H1 (cell line): Measurements from ENCODE around the gene ORC6. TPM values are rescaled to one million over a fixed set of nuclear protein-coding genes. Genes with fewer than 3 reads are reported as not detected.

Experiments
- CTCF ChIA-PET: fragments of 300-600 bp; sonication (Branson Sonifier 250); formaldehyde crosslinking; loops from one replicate; lab custom pipeline; 2021; ENCODE audit not compliant: partially characterized antibody; lab: Charles Lee
- POLR2A ChIA-PET: fragments of 300-600 bp; sonication (Branson Sonifier 250); formaldehyde crosslinking; loops from one replicate; lab custom pipeline; 2021; ENCODE audit warnings: inconsistent platforms; ENCODE audit not compliant: partially characterized antibody; lab: Charles Lee
- DNase-seq, 2 experiments: peaks; one replicate each; pipeline versions ENCODE4 v3.0.0 to v3.0.0-alpha.2; 2010 to 2022; ENCODE audit warnings: low spot score in 2 of 2, low read depth in 1 of 2, mixed read lengths in 1 of 2
- FAIRE-seq: peaks from 2 replicates; lab custom pipeline; 2011; peaks lifted over from hg19 to GRCh38; lab: Jason Lieb, UNC
- H2AFZ ChIP-seq: 2 replicates; pipeline ENCODE4 v1.8.1; 2012; ENCODE audit warnings: low read length, inconsistent platforms
- H2AK5ac ChIP-seq: 2 replicates; pipeline ENCODE4 v1.6.1; 2013; ENCODE audit warnings: low read depth, low read length
- H2BK120ac ChIP-seq: replicated peaks from 2 replicates; pipeline ENCODE3; 2013; ENCODE audit warnings: low read depth, low read length, inconsistent platforms
- H2BK12ac ChIP-seq: 2 replicates; pipeline ENCODE4 v1.6.1; 2013; ENCODE audit warnings: low read depth, low read length
- H2BK15ac ChIP-seq: 2 replicates; pipeline ENCODE4 v1.6.1; 2013; ENCODE audit warnings: low read length
- H2BK20ac ChIP-seq: 2 replicates; pipeline ENCODE4 v1.6.1; 2013; ENCODE audit warnings: low read length
- H2BK5ac ChIP-seq: 2 replicates; pipeline ENCODE4 v1.6.1; 2013; ENCODE audit warnings: low read depth, low read length
- H3K14ac ChIP-seq: 2 replicates; pipeline ENCODE4 v1.6.1; 2013; ENCODE audit warnings: inconsistent platforms; ENCODE audit not compliant: insufficient read length
- H3K18ac ChIP-seq: 2 replicates; pipeline ENCODE4 v1.6.1; 2013; ENCODE audit warnings: low read length; ENCODE audit errors: extremely low read depth
- H3K23ac ChIP-seq: 2 replicates; pipeline ENCODE4 v1.6.1; 2013; ENCODE audit warnings: inconsistent platforms; ENCODE audit not compliant: insufficient read length
- H3K23me2 ChIP-seq: 2 replicates; pipeline ENCODE4 v1.6.1; 2013; ENCODE audit warnings: low read depth, low read length
- H3K27ac ChIP-seq: 2 replicates; pipeline ENCODE4 v1.6.1; 2011; ENCODE audit warnings: low read depth, low read length, inconsistent platforms
- H3K27me3 ChIP-seq, 4 experiments: replicated peaks in 1 of 4; 1 replicate in 1 of 4; 2 replicates in 3 of 4; pipeline versions ENCODE4 v1.6.1 to v1.8.1; 2011 to 2013; ENCODE audit warnings: low read length in 3 of 4, mild to moderate bottlenecking in 3 of 4, inconsistent platforms in 2 of 4, mixed read lengths in 2 of 4, moderate library complexity in 1 of 4; ENCODE audit not compliant: control insufficient read depth in 3 of 4, insufficient read depth in 3 of 4; ENCODE audit errors: extremely low read depth in 1 of 4
- H3K36me3 ChIP-seq, 4 experiments: 2 replicates each; pipeline versions ENCODE4 v1.6.1 to v1.8.1; 2011 to 2013; ENCODE audit warnings: mild to moderate bottlenecking in 4 of 4, low read length in 3 of 4, moderate library complexity in 2 of 4, control low read depth in 1 of 4, inconsistent platforms in 1 of 4; ENCODE audit not compliant: insufficient read depth in 4 of 4, control insufficient read depth in 2 of 4
- H3K4ac ChIP-seq: replicated peaks from 2 replicates; pipeline ENCODE3; 2013; ENCODE audit warnings: low read length, low read depth, mixed read lengths, inconsistent platforms; ENCODE audit not compliant: insufficient read length
- H3K4me1 ChIP-seq, 4 experiments: replicated peaks in 1 of 4; 1 replicate in 1 of 4; 2 replicates in 3 of 4; pipeline versions ENCODE4 v1.6.1 to v1.8.1; 2011 to 2013; ENCODE audit warnings: low read length in 3 of 4, inconsistent platforms in 2 of 4, mixed read lengths in 1 of 4; ENCODE audit not compliant: insufficient read depth in 4 of 4, control insufficient read depth in 3 of 4
- H3K4me2 ChIP-seq, 2 experiments: 2 replicates each; pipeline versions ENCODE4 v1.6.1 to v1.8.1; 2011 to 2013; ENCODE audit warnings: low read depth in 2 of 2, low read length in 2 of 2, control low read depth in 1 of 2, inconsistent platforms in 1 of 2, mild to moderate bottlenecking in 1 of 2; ENCODE audit not compliant: insufficient read depth in 1 of 2
- H3K4me3 ChIP-seq, 4 experiments: fragments of 200-600, 300-600 bp in 1 of 4; sonication (generic), shearing (Covaris generic), sonication (Bioruptor Twin) in 1 of 4; 2 replicates each; pipeline versions ENCODE4 v1.5.1 to v1.8.1; 2011 to 2016; ENCODE audit warnings: low read length in 4 of 4, low read depth in 3 of 4, control low read depth in 2 of 4, inconsistent platforms in 2 of 4, mild to moderate bottlenecking in 2 of 4, mixed read lengths in 1 of 4, moderate library complexity in 1 of 4; ENCODE audit not compliant: insufficient read depth in 2 of 4; ENCODE audit errors: extremely low read depth in 1 of 4
- H3K56ac ChIP-seq: replicated peaks from 2 replicates; pipeline ENCODE3; 2013; ENCODE audit warnings: low read depth, mild to moderate bottlenecking, mixed read lengths, low read length, inconsistent platforms; ENCODE audit not compliant: insufficient read length
- H3K79me1 ChIP-seq: 2 replicates; pipeline ENCODE4 v1.6.1; 2013; ENCODE audit warnings: low read depth, low read length, control low read depth
- H3K79me2 ChIP-seq, 2 experiments: 2 replicates each; pipeline versions ENCODE4 v1.6.1 to v1.8.1; 2012 to 2013; ENCODE audit warnings: low read length in 2 of 2, mild to moderate bottlenecking in 2 of 2, inconsistent platforms in 1 of 2; ENCODE audit not compliant: insufficient read depth in 2 of 2, control insufficient read depth in 1 of 2
- H3K9ac ChIP-seq, 4 experiments: replicated peaks in 1 of 4; 1 replicate in 1 of 4; 2 replicates in 3 of 4; pipeline versions ENCODE4 v1.6.1 to v1.8.1; 2011 to 2013; ENCODE audit warnings: low read depth in 3 of 4, low read length in 3 of 4, control low read depth in 2 of 4, mild to moderate bottlenecking in 2 of 4, moderate library complexity in 2 of 4, inconsistent platforms in 1 of 4; ENCODE audit errors: extremely low read depth in 1 of 4
- H3K9me3 ChIP-seq, 2 experiments: 2 replicates each; pipeline versions ENCODE4 v1.6.1 to v1.8.1; 2012 to 2013; ENCODE audit warnings: mild to moderate bottlenecking in 2 of 2, moderate library complexity in 2 of 2, control low read depth in 1 of 2, inconsistent platforms in 1 of 2, low read depth in 1 of 2, low read length in 1 of 2, mixed read lengths in 1 of 2; ENCODE audit not compliant: insufficient read depth in 2 of 2
- H4K20me1 ChIP-seq, 2 experiments: replicated peaks in 1 of 2; 2 replicates each; pipeline versions ENCODE3 to v1.8.1; 2011 to 2013; ENCODE audit warnings: inconsistent platforms in 2 of 2, low read length in 2 of 2, mild to moderate bottlenecking in 1 of 2; ENCODE audit not compliant: insufficient read depth in 2 of 2, control insufficient read depth in 1 of 2
- H4K5ac ChIP-seq: 2 replicates; pipeline ENCODE4 v1.6.1; 2013; ENCODE audit warnings: low read length, low read depth, mixed read lengths, inconsistent platforms; ENCODE audit not compliant: insufficient read length
- H4K8ac ChIP-seq: 2 replicates; pipeline ENCODE4 v1.8.0; 2013; ENCODE audit warnings: mild to moderate bottlenecking, moderate library complexity, low read length, inconsistent platforms; ENCODE audit not compliant: insufficient read depth; ENCODE audit errors: extremely low read depth
- H4K91ac ChIP-seq: replicated peaks from 2 replicates; pipeline ENCODE3; 2013; ENCODE audit warnings: low read length, mixed read lengths, inconsistent platforms; ENCODE audit not compliant: insufficient read length
- BRCA1 ChIP-seq: IDR thresholded peaks from 2 replicates; pipeline ENCODE4 v1.6.1; 2012; ENCODE audit warnings: low read depth, low read length, improper control_type of control experiment
- CBX8 ChIP-seq: fragments of 300-800, 300-1000 bp; sonication (generic); IDR thresholded peaks from 2 replicates; pipeline ENCODE4 v1.7.1; 2016; ENCODE audit warnings: low read depth, low read length, borderline replicate concordance
- EGR1 ChIP-seq: IDR thresholded peaks from 2 replicates; pipeline ENCODE4 v1.6.1; 2011; ENCODE audit warnings: low read depth, low read length, borderline replicate concordance
- EP300 ChIP-seq, 2 experiments: IDR thresholded peaks; 1 replicate in 1 of 2; 2 replicates in 1 of 2; pipeline ENCODE4 v1.6.1; 2011 to 2012; ENCODE audit warnings: low read depth in 2 of 2, low read length in 2 of 2, mild to moderate bottlenecking in 2 of 2, borderline replicate concordance in 1 of 2, inconsistent platforms in 1 of 2, moderate library complexity in 1 of 2
- EZH2 ChIP-seq: fragments of 200-600 bp; sonication (generic); IDR thresholded peaks from 2 replicates; pipeline ENCODE4 v1.7.1; 2012; ENCODE audit warnings: low read depth, mild to moderate bottlenecking, moderate library complexity, low read length, inconsistent platforms; ENCODE audit not compliant: severe bottlenecking
- KDM4A ChIP-seq: IDR thresholded peaks from one replicate; pipeline ENCODE4 v1.7.1; 2012; ENCODE audit warnings: low read depth, mild to moderate bottlenecking, moderate library complexity, low read length, inconsistent platforms; ENCODE audit not compliant: severe bottlenecking
- PHF8 ChIP-seq: fragments of 200-600 bp; sonication (generic); conservative IDR thresholded peaks from 2 replicates; pipeline ENCODE4 v1.7.1; 2012; ENCODE audit warnings: low read depth, mild to moderate bottlenecking, inconsistent platforms, low read length, moderate library complexity
- SUZ12 ChIP-seq: fragments of 200-600 bp; sonication (generic); IDR thresholded peaks from 2 replicates; pipeline ENCODE4 v1.6.1; 2012; ENCODE audit warnings: mild to moderate bottlenecking, inconsistent platforms, low read length, moderate library complexity, mixed read lengths
- TEAD4 ChIP-seq: IDR thresholded peaks from 2 replicates; pipeline ENCODE4 v1.6.1; 2012; ENCODE audit warnings: low read depth, low read length, inconsistent platforms, mixed read lengths
- WGBS, 2 experiments: shearing (Covaris generic) in 1 of 2; methylation state at CpG; one replicate each; pipeline versions ENCODE4 v1.1.6 to v1.1.7; 2013 to 2015; ENCODE audit warnings: low lambda C conversion rate in 2 of 2, mixed read lengths in 2 of 2, inconsistent platforms in 1 of 2, low coverage in 1 of 2, missing lambda C conversion rate in 1 of 2; ENCODE audit not compliant: insufficient replicate concordance in 2 of 2, insufficient coverage in 1 of 2, insufficient read length in 1 of 2; ENCODE audit errors: extremely low coverage in 1 of 2, missing lambda C conversion rate in 1 of 2; 5-methylcytosine and 5-hydroxymethylcytosine counted together
- polyA plus RNA-seq, 7 experiments: library from polyadenylated mRNA; depleted of rRNA in 3 of 7; stranded (reverse) in 5 of 7; unstranded in 2 of 7; fragments of >200 nt in 5 of 7; fragments of 200-250 nt in 2 of 7; gene quantifications; 1 replicate in 5 of 7; 2 replicates in 1 of 7; 4 replicates in 1 of 7; pipeline versions ENCODE4 v1.2.1 to v1.2.3, GENCODE V29; 2011 to 2013; ENCODE audit warnings: missing spikeins in 2 of 7, mixed read lengths in 2 of 7
- total RNA-seq: library from RNA; stranded (reverse); fragmentation: NEBNext Ultra II Directional; extraction: Animal tissue kit (Norgen Biotek cat#: 25700); gene quantifications from 2 replicates; pipeline ENCODE4 v1.2.1, GENCODE V29; 2021
- TF ChIP-seq, protein P1 (sequence below): IDR thresholded peaks from 2 replicates; pipeline ENCODE4 v1.6.1; 2012; ENCODE audit warnings: inconsistent platforms
- TF ChIP-seq, protein P2 (sequence below), 3 experiments: IDR thresholded peaks; 1 replicate in 2 of 3; 2 replicates in 1 of 3; pipeline versions ENCODE4 v1.5.1 to v1.6.1; 2011; ENCODE audit warnings: low read length in 3 of 3, mild to moderate bottlenecking in 3 of 3, inconsistent platforms in 2 of 3, low read depth in 1 of 3, moderate library complexity in 1 of 3; ENCODE audit not compliant: insufficient read depth in 1 of 3; ENCODE audit errors: control extremely low read depth in 1 of 3

Gene ORC6
- total and polyA plus RNA-seq, 2 of the 8 experiments (the other 6 are each of a cell fraction or from before 2014, with no cell fraction given): 41.8 to 67.4 TPM

DNA sequence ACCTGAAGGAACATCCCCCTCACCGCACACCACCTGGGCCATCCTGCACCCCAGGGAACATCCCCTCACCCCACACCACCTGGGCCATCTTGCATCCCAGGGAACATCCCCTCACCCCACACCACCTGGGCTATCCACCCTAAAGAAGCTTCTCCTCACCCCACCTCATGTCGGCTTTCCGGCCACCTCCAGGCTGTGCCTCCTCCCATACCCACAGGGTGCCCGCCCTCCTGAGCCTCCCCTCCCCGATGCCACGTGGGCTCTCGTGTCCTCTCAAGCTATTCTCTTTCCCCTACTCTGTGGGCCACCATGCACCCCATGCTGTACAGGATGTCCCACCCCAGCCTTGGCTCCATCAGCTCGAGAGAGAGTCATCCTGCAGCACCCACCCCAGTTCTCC lies 40.7 kb downstream of the ORC6 start:
- no peak overlapping the region for H2BK15ac ChIP-seq
- H4K8ac ChIP-seq: no peak overlapping the region
- H3K9ac ChIP-seq: no peak overlapping the region
- H3K27ac ChIP-seq: no peak overlapping the region
- no peak overlapping the region for H2BK12ac ChIP-seq
- H2AK5ac ChIP-seq: no peak overlapping the region
- H2BK120ac ChIP-seq: no peak overlapping the region
- no peaks in the 10 kb centered on the region for H3K23me2 ChIP-seq
- H3K18ac ChIP-seq: no peak overlapping the region
- ChIA-PET CTCF (interaction anchor here (1.5 kb wide), 1 partner anchor 31 kb away, joined by 3 read pairs; no protein-coding TSS in a partner anchor), POLR2A (no interaction called here)
- no peak overlapping the region for H2AFZ ChIP-seq
- H2BK20ac ChIP-seq: no peak overlapping the region
- no peaks in the 10 kb centered on the region for H3K36me3 ChIP-seq
- H3K79me2 ChIP-seq: no peaks in the 10 kb centered on the region
- H4K20me1 ChIP-seq: no peaks in the 10 kb centered on the region
- H3K79me1 ChIP-seq: no peaks in the 10 kb centered on the region
- no peaks in the 10 kb centered on the region for H3K9me3 ChIP-seq
- 88% methylated on average over 4 of the region's 8 CpGs; no CpG with 5 or more reads in 1 of the 2 experiments for WGBS, 2 experiments
- H3K27me3 ChIP-seq: no peaks in the 10 kb centered on the region
- no peak overlapping the region for H2BK5ac ChIP-seq
- H3K4me2 ChIP-seq: no peak overlapping the region
- no peak overlapping the region for H4K91ac ChIP-seq
- H3K4me3 ChIP-seq: no peak overlapping the region
- FAIRE-seq (no peak), DNase-seq (no peak)
- H3K14ac ChIP-seq: no peak overlapping the region
- no peak overlapping the region for H3K23ac ChIP-seq
- no peaks in the 10 kb centered on the region for H3K4me1 ChIP-seq
- no peak overlapping the region for H4K5ac ChIP-seq
- H3K56ac ChIP-seq: no peak overlapping the region
- H3K4ac ChIP-seq: no peak overlapping the region
- no peak for TF ChIP-seq EGR1
- TF ChIP-seq EZH2: no peak
- no peak for TF ChIP-seq KDM4A
- no peak for TF ChIP-seq SUZ12
- TF ChIP-seq TEAD4: no peak
- TF ChIP-seq, protein P1, sequence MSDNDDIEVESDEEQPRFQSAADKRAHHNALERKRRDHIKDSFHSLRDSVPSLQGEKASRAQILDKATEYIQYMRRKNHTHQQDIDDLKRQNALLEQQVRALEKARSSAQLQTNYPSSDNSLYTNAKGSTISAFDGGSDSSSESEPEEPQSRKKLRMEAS: no peak
- TF ChIP-seq EP300 (IDR thresholded peaks at IDR 0.05; ENCODE audit: borderline replicate concordance in 1 of 2, low read depth in 2 of 2, low read length in 2 of 2): no peak
- TF ChIP-seq CBX8: no peak
- TF ChIP-seq, protein P2, sequence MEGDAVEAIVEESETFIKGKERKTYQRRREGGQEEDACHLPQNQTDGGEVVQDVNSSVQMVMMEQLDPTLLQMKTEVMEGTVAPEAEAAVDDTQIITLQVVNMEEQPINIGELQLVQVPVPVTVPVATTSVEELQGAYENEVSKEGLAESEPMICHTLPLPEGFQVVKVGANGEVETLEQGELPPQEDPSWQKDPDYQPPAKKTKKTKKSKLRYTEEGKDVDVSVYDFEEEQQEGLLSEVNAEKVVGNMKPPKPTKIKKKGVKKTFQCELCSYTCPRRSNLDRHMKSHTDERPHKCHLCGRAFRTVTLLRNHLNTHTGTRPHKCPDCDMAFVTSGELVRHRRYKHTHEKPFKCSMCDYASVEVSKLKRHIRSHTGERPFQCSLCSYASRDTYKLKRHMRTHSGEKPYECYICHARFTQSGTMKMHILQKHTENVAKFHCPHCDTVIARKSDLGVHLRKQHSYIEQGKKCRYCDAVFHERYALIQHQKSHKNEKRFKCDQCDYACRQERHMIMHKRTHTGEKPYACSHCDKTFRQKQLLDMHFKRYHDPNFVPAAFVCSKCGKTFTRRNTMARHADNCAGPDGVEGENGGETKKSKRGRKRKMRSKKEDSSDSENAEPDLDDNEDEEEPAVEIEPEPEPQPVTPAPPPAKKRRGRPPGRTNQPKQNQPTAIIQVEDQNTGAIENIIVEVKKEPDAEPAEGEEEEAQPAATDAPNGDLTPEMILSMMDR (IDR thresholded peaks at IDR 0.05; ENCODE audit: control extremely low read depth in 1 of 3, insufficient read depth in 1 of 3, low read depth in 1 of 3, low read length in 3 of 3): no peak
- no peak for TF ChIP-seq BRCA1
- TF ChIP-seq PHF8: no peak
